Measurements from ENCODE around the gene SHMT1.

- TF ChIP-seq CTCF (IDR thresholded peaks at IDR 0.05) (no peak), EP300 (IDR thresholded peaks at IDR 0.05) (no peak)
These were observed 10.9 kb upstream of the SHMT1 start for GRCh38 chr17:18374216-18374615.

Data from suprapubic skin (tissue), 3 donors.